Mammary epithelial cell (primary cell): ENCODE data around the gene PSMB1.

ENCODE experiments used
- EZH2 ChIP-seq: IDR thresholded peaks from 2 replicates; pipeline ENCODE4 v1.6.1; 2012; ENCODE audit warnings: low read length, inconsistent platforms, borderline replicate concordance
- TF ChIP-seq, protein P1 (sequence below), 2 donors: IDR thresholded peaks in 1 of 2; conservative IDR thresholded peaks in 1 of 2; 2 replicates each; pipeline ENCODE4 v1.5.1; 2011 to 2012; ENCODE audit warnings: inconsistent platforms in 2 of 2, low read length in 2 of 2, mild to moderate bottlenecking in 2 of 2, control low read depth in 1 of 2, low read depth in 1 of 2; ENCODE audit not compliant: insufficient read depth in 1 of 2; ENCODE audit errors: extremely low read depth in 1 of 2

DNA sequence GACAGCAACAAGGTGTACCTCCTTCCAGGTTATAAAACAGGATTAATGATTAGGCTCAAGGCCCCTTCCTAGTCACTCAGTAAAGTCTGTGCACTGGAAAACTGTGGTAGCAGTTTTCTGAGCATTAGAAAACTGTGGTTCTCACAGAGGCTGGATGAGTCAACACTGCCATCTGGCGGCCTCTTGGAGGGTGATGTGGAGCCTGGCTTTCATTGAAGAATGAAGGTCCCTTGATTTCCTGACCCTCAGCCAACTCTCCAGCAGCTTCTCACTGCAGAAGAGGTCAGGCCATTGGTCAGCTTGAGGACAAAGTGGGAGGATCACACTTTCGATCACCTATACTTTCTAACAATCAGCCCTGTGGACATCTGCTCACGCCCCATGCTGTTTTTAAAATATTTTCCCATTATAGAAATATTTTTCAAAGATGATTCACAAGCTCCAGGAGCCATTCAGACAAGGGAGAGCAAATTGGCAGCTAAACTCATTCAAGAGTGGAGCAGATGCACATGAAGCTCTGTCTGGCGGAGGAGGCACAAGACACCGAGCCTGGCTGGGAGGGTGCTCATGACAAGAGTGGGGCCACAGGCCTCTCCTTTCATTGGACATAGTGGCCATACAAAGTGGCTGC, 23.2 kb downstream of the PSMB1 start:
- TF ChIP-seq EZH2 = no peak
- TF ChIP-seq, protein P1, sequence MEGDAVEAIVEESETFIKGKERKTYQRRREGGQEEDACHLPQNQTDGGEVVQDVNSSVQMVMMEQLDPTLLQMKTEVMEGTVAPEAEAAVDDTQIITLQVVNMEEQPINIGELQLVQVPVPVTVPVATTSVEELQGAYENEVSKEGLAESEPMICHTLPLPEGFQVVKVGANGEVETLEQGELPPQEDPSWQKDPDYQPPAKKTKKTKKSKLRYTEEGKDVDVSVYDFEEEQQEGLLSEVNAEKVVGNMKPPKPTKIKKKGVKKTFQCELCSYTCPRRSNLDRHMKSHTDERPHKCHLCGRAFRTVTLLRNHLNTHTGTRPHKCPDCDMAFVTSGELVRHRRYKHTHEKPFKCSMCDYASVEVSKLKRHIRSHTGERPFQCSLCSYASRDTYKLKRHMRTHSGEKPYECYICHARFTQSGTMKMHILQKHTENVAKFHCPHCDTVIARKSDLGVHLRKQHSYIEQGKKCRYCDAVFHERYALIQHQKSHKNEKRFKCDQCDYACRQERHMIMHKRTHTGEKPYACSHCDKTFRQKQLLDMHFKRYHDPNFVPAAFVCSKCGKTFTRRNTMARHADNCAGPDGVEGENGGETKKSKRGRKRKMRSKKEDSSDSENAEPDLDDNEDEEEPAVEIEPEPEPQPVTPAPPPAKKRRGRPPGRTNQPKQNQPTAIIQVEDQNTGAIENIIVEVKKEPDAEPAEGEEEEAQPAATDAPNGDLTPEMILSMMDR (conservative IDR thresholded peaks at IDR 0.05 in 1 of 2, IDR thresholded peaks at IDR 0.05 in 1 of 2; ENCODE audit: extremely low read depth in 1 of 2, insufficient read depth in 1 of 2, low read depth in 1 of 2, low read length in 2 of 2) = peak; percentile 90 to 96
